WTC11 (cell line): Measurements from ENCODE around the gene TMEM185B. TPM values are rescaled to one million over a fixed set of nuclear protein-coding genes. Genes with fewer than 3 reads are reported as not detected.

Experiments
- ATAC-seq: fragments of 200-7000 bp; cut with Tn5 transposase; 2 replicates; pipeline ENCODE4 v1.10.0; 2021; ENCODE audit warnings: mild to moderate bottlenecking, moderate library complexity
- CTCF ChIA-PET: fragments of 300-600 bp; sonication (Branson Sonifier 250); formaldehyde crosslinking; loops from one replicate; lab custom pipeline; 2021; ENCODE audit warnings: antibody characterized with exemption; lab: Charles Lee
- POLR2A ChIA-PET: fragments of 350-600 bp; sonication (Branson Sonifier 250); formaldehyde crosslinking; loops from one replicate; lab custom pipeline; 2021; ENCODE audit warnings: antibody characterized with exemption; lab: Charles Lee
- DNase-seq: peaks from one replicate; pipeline ENCODE4 v3.0.0; 2021; ENCODE audit warnings: low spot score
- H3K27ac Mint-ChIP-seq: 2 replicates; pipeline ENCODE4 v1.8.0; 2021; ENCODE audit warnings: mixed read lengths
- H3K27me3 Mint-ChIP-seq: 2 replicates; pipeline ENCODE4 v1.8.0; 2021; ENCODE audit warnings: low read depth, mild to moderate bottlenecking, moderate library complexity, mixed read lengths
- H3K36me3 Mint-ChIP-seq: 2 replicates; pipeline ENCODE4 v1.8.0; 2021; ENCODE audit warnings: mixed read lengths
- H3K4me1 Mint-ChIP-seq: 2 replicates; pipeline ENCODE4 v1.8.0; 2022; ENCODE audit warnings: mixed read lengths
- H3K4me3 Mint-ChIP-seq: 2 replicates; pipeline ENCODE4 v1.8.0; 2021; ENCODE audit warnings: mild to moderate bottlenecking, moderate library complexity, mixed read lengths
- H3K9me3 Mint-ChIP-seq: 2 replicates; pipeline ENCODE4 v1.8.0; 2021; ENCODE audit warnings: mixed read lengths
- CBFB ChIP-seq: sonication (generic); formaldehyde crosslinking; IDR thresholded peaks from 2 replicates; pipeline ENCODE4 v1.8.1; 2022; ENCODE audit warnings: mild to moderate bottlenecking, low read depth, missing genetic modification reagents
- CREB1 ChIP-seq: sonication (generic); formaldehyde crosslinking; IDR thresholded peaks from 2 replicates; pipeline ENCODE4 v1.8.0; 2023; ENCODE audit warnings: mild to moderate bottlenecking, missing genetic modification reagents
- ESRRA ChIP-seq: sonication (generic); formaldehyde crosslinking; IDR thresholded peaks from 2 replicates; pipeline ENCODE4 v1.8.1; 2022; ENCODE audit warnings: mild to moderate bottlenecking, missing genetic modification reagents, borderline replicate concordance
- JUN ChIP-seq: sonication (generic); formaldehyde crosslinking; IDR thresholded peaks from 2 replicates; pipeline ENCODE4 v1.8.0; 2023; ENCODE audit warnings: mild to moderate bottlenecking, missing genetic modification reagents
- NFYB ChIP-seq: sonication (generic); formaldehyde crosslinking; conservative IDR thresholded peaks from 2 replicates; pipeline ENCODE4 v1.8.0; 2022; ENCODE audit warnings: low read depth, missing genetic modification reagents
- SMAD4 ChIP-seq: sonication (generic); formaldehyde crosslinking; IDR thresholded peaks from 2 replicates; pipeline ENCODE4 v1.8.0; 2022; ENCODE audit warnings: mild to moderate bottlenecking, missing genetic modification reagents
- SP1 ChIP-seq: sonication (generic); formaldehyde crosslinking; conservative IDR thresholded peaks from 2 replicates; pipeline ENCODE4 v1.8.1; 2022; ENCODE audit warnings: missing genetic modification reagents
- ZNF121 ChIP-seq: sonication (generic); formaldehyde crosslinking; IDR thresholded peaks from 2 replicates; pipeline ENCODE4 v1.8.0; 2023; ENCODE audit warnings: missing genetic modification reagents
- ZNF219 ChIP-seq: sonication (generic); formaldehyde crosslinking; IDR thresholded peaks from 2 replicates; pipeline ENCODE4 v1.8.0; 2023; ENCODE audit warnings: missing genetic modification reagents, mild to moderate bottlenecking, borderline replicate concordance
- total RNA-seq: library from RNA; stranded (reverse); gene quantifications from 3 replicates; pipeline ENCODE4 v1.2.3, GENCODE V29; 2021
- TF ChIP-seq, protein P1 (sequence below): fragments of 250-450 bp; sonication (Bioruptor Pico); IDR thresholded peaks from 2 replicates; pipeline ENCODE4 v1.9.0; 2021; ENCODE audit warnings: mild to moderate bottlenecking
- TF ChIP-seq, protein P2 (sequence below): fragments of 250-450 bp; sonication (Bioruptor Pico); conservative IDR thresholded peaks from 2 replicates; pipeline ENCODE4 v1.9.0; 2021; ENCODE audit warnings: mild to moderate bottlenecking
- TF ChIP-seq, protein P3 (sequence below): sonication (generic); formaldehyde crosslinking; IDR thresholded peaks from 2 replicates; pipeline ENCODE4 v1.8.1; 2022; ENCODE audit warnings: missing genetic modification reagents, borderline replicate concordance
- TF ChIP-seq, protein P4 (sequence below): sonication (generic); formaldehyde crosslinking; IDR thresholded peaks from 2 replicates; pipeline ENCODE4 v1.8.0; 2022; ENCODE audit warnings: mild to moderate bottlenecking, missing genetic modification reagents
- TF ChIP-seq, protein P5 (sequence below): sonication (generic); formaldehyde crosslinking; IDR thresholded peaks from 2 replicates; pipeline ENCODE4 v1.8.1; 2022; ENCODE audit warnings: low read depth, missing genetic modification reagents, borderline replicate concordance
- TF ChIP-seq, protein P6 (sequence below): sonication (generic); formaldehyde crosslinking; IDR thresholded peaks from 2 replicates; pipeline ENCODE4 v1.8.0; 2023; ENCODE audit warnings: mild to moderate bottlenecking, missing genetic modification reagents

Gene TMEM185B
- total RNA-seq, 1 experiment from 2014 or later = 9.9 TPM

DNA sequence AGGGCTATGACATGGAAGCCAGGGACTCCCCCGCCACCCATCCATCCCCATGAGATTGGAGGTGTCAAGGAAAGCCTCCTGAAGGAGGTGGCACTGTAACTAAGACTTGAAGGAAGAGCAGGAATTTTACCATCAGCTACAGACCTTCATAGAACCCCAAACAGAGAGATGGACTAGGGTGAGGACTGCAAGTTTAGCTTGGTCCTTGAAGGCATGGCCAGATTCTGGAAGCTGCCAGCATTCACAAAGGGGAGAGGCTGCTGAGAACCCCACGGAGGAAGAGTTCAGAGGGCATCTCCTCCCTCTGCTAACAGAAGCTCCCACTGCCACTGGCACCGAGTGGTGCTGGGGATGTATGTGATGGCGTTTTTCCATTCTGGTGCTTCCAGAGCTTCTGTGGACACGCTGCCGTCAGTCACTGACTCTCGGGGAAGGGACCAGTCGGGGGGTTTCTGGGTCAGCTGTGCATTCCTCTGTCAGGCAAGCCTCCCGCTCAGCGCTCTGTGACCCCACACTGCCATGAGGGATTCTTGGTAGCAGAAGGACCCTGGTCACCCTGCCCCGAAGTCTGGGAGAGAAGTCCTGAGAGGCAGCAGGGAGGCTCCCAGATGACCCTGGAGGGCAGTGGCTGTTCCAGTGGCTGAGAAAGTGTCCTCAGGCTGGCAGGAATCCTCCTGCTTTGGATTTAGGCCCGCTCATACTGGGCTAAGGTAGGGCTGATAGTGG lies 18.1 kb downstream of the TMEM185B start:
- H3K36me3 Mint-ChIP-seq = no peaks in the 10 kb centered on the region
- H3K27me3 Mint-ChIP-seq = no peaks in the 10 kb centered on the region; the same call in 1 of the 2 replicates
- TF ChIP-seq, protein P1, sequence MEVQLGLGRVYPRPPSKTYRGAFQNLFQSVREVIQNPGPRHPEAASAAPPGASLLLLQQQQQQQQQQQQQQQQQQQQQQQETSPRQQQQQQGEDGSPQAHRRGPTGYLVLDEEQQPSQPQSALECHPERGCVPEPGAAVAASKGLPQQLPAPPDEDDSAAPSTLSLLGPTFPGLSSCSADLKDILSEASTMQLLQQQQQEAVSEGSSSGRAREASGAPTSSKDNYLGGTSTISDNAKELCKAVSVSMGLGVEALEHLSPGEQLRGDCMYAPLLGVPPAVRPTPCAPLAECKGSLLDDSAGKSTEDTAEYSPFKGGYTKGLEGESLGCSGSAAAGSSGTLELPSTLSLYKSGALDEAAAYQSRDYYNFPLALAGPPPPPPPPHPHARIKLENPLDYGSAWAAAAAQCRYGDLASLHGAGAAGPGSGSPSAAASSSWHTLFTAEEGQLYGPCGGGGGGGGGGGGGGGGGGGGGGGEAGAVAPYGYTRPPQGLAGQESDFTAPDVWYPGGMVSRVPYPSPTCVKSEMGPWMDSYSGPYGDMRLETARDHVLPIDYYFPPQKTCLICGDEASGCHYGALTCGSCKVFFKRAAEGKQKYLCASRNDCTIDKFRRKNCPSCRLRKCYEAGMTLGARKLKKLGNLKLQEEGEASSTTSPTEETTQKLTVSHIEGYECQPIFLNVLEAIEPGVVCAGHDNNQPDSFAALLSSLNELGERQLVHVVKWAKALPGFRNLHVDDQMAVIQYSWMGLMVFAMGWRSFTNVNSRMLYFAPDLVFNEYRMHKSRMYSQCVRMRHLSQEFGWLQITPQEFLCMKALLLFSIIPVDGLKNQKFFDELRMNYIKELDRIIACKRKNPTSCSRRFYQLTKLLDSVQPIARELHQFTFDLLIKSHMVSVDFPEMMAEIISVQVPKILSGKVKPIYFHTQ (CRISPR knock-in tag) = no peak
- no peak for TF ChIP-seq ESRRA (CRISPR knock-in tag)
- TF ChIP-seq, protein P2, sequence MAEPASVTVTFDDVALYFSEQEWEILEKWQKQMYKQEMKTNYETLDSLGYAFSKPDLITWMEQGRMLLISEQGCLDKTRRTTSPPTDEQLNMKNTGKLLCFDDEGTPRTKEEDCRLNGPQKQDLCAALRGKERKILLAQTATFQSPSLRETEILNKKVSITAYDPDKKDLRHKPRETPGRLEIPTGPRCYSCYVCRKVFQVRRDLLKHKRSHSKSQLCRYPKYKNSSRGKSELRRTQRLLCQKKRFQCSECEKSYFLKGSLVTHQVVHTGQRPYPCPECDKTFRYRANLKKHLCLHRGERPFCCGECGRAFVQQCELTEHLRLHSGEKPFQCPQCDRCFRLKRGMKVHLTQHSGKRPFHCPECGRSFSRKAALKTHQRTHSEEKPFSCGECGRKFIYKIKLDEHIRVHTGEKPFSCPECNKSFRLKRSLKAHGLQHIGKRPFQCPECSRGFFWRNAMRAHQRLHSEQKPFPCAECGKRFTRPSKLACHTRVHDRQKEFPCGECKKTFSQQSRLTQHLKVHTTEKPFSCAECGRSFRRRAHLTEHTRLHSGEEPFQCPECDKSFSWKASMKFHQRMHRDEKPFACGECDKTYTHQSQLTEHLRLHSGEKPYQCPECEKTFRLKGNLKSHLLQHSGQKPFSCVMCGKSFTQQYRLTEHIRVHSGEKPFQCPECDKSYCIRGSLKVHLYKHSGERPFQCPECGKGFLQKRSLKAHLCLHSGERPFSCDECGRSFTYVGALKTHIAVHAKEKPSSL = no peak
- TF ChIP-seq ZNF121 (CRISPR knock-in tag) = no peak
- no peak for TF ChIP-seq ZNF219 (CRISPR knock-in tag)
- TF ChIP-seq, protein P3, sequence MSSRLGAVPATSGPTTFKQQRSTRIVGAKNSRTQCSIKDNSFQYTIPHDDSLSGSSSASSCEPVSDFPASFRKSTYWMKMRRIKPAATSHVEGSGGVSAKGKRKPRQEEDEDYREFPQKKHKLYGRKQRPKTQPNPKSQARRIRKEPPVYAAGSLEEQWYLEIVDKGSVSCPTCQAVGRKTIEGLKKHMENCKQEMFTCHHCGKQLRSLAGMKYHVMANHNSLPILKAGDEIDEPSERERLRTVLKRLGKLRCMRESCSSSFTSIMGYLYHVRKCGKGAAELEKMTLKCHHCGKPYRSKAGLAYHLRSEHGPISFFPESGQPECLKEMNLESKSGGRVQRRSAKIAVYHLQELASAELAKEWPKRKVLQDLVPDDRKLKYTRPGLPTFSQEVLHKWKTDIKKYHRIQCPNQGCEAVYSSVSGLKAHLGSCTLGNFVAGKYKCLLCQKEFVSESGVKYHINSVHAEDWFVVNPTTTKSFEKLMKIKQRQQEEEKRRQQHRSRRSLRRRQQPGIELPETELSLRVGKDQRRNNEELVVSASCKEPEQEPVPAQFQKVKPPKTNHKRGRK (CRISPR knock-in tag) = no peak
- no peak for TF ChIP-seq SP1 (CRISPR knock-in tag)
- TF ChIP-seq JUN (CRISPR knock-in tag) = no peak
- TF ChIP-seq, protein P4, sequence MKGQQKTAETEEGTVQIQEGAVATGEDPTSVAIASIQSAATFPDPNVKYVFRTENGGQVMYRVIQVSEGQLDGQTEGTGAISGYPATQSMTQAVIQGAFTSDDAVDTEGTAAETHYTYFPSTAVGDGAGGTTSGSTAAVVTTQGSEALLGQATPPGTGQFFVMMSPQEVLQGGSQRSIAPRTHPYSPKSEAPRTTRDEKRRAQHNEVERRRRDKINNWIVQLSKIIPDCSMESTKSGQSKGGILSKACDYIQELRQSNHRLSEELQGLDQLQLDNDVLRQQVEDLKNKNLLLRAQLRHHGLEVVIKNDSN (CRISPR knock-in tag) = no peak
- no peak for TF ChIP-seq SMAD4
- TF ChIP-seq NFYB = no peak
- no peak for TF ChIP-seq CBFB
- no peak for TF ChIP-seq CREB1 (CRISPR knock-in tag)
- TF ChIP-seq, protein P5, sequence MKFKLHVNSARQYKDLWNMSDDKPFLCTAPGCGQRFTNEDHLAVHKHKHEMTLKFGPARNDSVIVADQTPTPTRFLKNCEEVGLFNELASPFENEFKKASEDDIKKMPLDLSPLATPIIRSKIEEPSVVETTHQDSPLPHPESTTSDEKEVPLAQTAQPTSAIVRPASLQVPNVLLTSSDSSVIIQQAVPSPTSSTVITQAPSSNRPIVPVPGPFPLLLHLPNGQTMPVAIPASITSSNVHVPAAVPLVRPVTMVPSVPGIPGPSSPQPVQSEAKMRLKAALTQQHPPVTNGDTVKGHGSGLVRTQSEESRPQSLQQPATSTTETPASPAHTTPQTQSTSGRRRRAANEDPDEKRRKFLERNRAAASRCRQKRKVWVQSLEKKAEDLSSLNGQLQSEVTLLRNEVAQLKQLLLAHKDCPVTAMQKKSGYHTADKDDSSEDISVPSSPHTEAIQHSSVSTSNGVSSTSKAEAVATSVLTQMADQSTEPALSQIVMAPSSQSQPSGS (CRISPR knock-in tag) = no peak
- TF ChIP-seq, protein P6, sequence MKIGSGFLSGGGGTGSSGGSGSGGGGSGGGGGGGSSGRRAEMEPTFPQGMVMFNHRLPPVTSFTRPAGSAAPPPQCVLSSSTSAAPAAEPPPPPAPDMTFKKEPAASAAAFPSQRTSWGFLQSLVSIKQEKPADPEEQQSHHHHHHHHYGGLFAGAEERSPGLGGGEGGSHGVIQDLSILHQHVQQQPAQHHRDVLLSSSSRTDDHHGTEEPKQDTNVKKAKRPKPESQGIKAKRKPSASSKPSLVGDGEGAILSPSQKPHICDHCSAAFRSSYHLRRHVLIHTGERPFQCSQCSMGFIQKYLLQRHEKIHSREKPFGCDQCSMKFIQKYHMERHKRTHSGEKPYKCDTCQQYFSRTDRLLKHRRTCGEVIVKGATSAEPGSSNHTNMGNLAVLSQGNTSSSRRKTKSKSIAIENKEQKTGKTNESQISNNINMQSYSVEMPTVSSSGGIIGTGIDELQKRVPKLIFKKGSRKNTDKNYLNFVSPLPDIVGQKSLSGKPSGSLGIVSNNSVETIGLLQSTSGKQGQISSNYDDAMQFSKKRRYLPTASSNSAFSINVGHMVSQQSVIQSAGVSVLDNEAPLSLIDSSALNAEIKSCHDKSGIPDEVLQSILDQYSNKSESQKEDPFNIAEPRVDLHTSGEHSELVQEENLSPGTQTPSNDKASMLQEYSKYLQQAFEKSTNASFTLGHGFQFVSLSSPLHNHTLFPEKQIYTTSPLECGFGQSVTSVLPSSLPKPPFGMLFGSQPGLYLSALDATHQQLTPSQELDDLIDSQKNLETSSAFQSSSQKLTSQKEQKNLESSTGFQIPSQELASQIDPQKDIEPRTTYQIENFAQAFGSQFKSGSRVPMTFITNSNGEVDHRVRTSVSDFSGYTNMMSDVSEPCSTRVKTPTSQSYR (CRISPR knock-in tag) = no peak
- H3K4me3 Mint-ChIP-seq = no peak overlapping the region
- CTCF ChIA-PET = interaction anchor here (1.1 to 2.2 kb wide), 4 partner anchors 30 to 232 kb away, joined by 3 to 17 read pairs (median 5); no protein-coding TSS in a partner anchor
- H3K9me3 Mint-ChIP-seq = no peaks in the 10 kb centered on the region
- no peak for DNase-seq
- POLR2A ChIA-PET = no interaction called here
- peaks cover 4% of the 10 kb centered on the region for H3K4me1 Mint-ChIP-seq
- H3K27ac Mint-ChIP-seq = no peak overlapping the region
- no peak for ATAC-seq
